GM18520 (cell line): ENCODE measurements around the gene GTF3C1.
"Not testable (repeated sequence)": the region's sequence is repeated elsewhere in the genome, so short reads cannot be mapped to it uniquely, and the experiment has no call there.

Source experiments
- ATAC-seq: cut with Tn5 transposase; IDR thresholded peaks from one replicate; pipeline ENCODE4 v1.9.1; 2021; ENCODE audit not compliant: unreplicated experiment

The GTF3C1 gene

GRCh38 chr16:27447301-27447700 is 102.4 kb downstream of the GTF3C1 start:
- no peak for ATAC-seq

- ATAC-seq: no peak
Observed at GRCh38 chr16:27446721-27447120, 103.0 kb downstream of the GTF3C1 start.

GRCh38 chr16:27445502-27446175 is 104.1 kb downstream of the GTF3C1 start:
- ATAC-seq: no peak

GRCh38 chr16:27444470-27444869 is 105.2 kb downstream of the GTF3C1 start:
- ATAC-seq: no peak

GRCh38 chr16:27444015-27444414 is 105.7 kb downstream of the GTF3C1 start:
- no peak for ATAC-seq

- ATAC-seq: no peak
Observed at GRCh38 chr16:27441998-27442397, 107.7 kb downstream of the GTF3C1 start.

- no peak for ATAC-seq
Observed at GRCh38 chr16:27441276-27441675, 108.4 kb downstream of the GTF3C1 start.

GRCh38 chr16:27439271-27440018 is 110.3 kb downstream of the GTF3C1 start:
- ATAC-seq: no peak

- ATAC-seq: no peak
Observed at GRCh38 chr16:27437946-27438345, 111.8 kb downstream of the GTF3C1 start.

- no peak for ATAC-seq
Observed at GRCh38 chr16:27436921-27437650, 112.6 kb downstream of the GTF3C1 start.

- no peak for ATAC-seq
Observed at GRCh38 chr16:27436065-27436464, 113.6 kb downstream of the GTF3C1 start.

GRCh38 chr16:27435146-27435545 is 114.6 kb downstream of the GTF3C1 start:
- ATAC-seq: not testable (repeated sequence)

GRCh38 chr16:27434141-27435051 is 115.3 kb downstream of the GTF3C1 start:
- no peak for ATAC-seq

- ATAC-seq: no peak
Observed at GRCh38 chr16:27433636-27434035, 116.1 kb downstream of the GTF3C1 start.

- ATAC-seq: not testable (repeated sequence)
Observed at GRCh38 chr16:27433191-27433590, 116.5 kb downstream of the GTF3C1 start.

GRCh38 chr16:27432558-27432957 is 117.2 kb downstream of the GTF3C1 start:
- ATAC-seq: no peak

- ATAC-seq: no peak
Observed at GRCh38 chr16:27431773-27432532, 117.8 kb downstream of the GTF3C1 start.

- no peak for ATAC-seq
Observed at GRCh38 chr16:27430923-27431484, 118.7 kb downstream of the GTF3C1 start.

- no peak for ATAC-seq
Observed at GRCh38 chr16:27430512-27430911, 119.2 kb downstream of the GTF3C1 start.

GRCh38 chr16:27429981-27430441 is 119.7 kb downstream of the GTF3C1 start:
- no peak for ATAC-seq
